Measurements from ENCODE around the gene RIPOR2. TPM values are rescaled to one million over a fixed set of nuclear protein-coding genes. Genes with fewer than 3 reads are reported as not detected.
A peak's percentile ranks its signal among the peaks of the same experiment; 100 is the strongest.

The RIPOR2 gene
- total and polyA plus RNA-seq, 11 donors, result 0.76 to 14.2 (median 4.2) TPM

GRCh38 chr6:24855395-24856245 lies 80.1 kb downstream of the RIPOR2 start:
- H3K4me3 ChIP-seq, result no peak overlapping the region
- H3K9me3 ChIP-seq, result no peaks in the 10 kb centered on the region
- H3K4me1 ChIP-seq, result peaks cover 0 to 44% (median 10%) of the 10 kb centered on the region in 12 donors
- peak in 4 of 5 donors; percentile 44 to 58 (median 52) for DNase-seq
- intact Hi-C loops (cut with DNase I), result loop anchor here (1.0 to 10.0 kb wide), 10 partner anchors 57 to 217 kb away; partner anchors contain the start of gene RIPOR2 (in 1 of the 10)
- no peaks in the 10 kb centered on the region for H3K27me3 ChIP-seq
- ATAC-seq, result peak in 3 of 4 donors; percentile 58 to 81 (median 80)
- TF ChIP-seq CTCF (IDR thresholded peaks at IDR 0.05), result peak; percentile 75 to 96 (median 87)
- TF ChIP-seq POLR2A (IDR thresholded peaks at IDR 0.05), result no peak
- H3K36me3 ChIP-seq, result peaks cover 0 to 49% (median 4%) of the 10 kb centered on the region in 9 donors
- H3K27ac ChIP-seq, result peak overlapping the region in 8 of 12 donors; percentile 0 to 57 (median 39)
- WGBS, 4 donors, result 32 to 38% (median 35%) methylated on average over 19 of the region's 19 CpGs

GRCh38 chr6:24854077-24854666 lies 81.6 kb downstream of the RIPOR2 start:
- H3K27ac ChIP-seq, result no peak overlapping the region
- H3K4me3 ChIP-seq, result no peak overlapping the region
- peaks cover 0 to 51% (median 9%) of the 10 kb centered on the region in 9 donors for H3K36me3 ChIP-seq
- peaks cover 0 to 36% (median 10%) of the 10 kb centered on the region in 12 donors for H3K4me1 ChIP-seq
- no peaks in the 10 kb centered on the region for H3K9me3 ChIP-seq
- ATAC-seq, result no peak
- intact Hi-C loops (cut with DNase I), result loop anchor here in 1 of 10 donors (10.0 kb wide), 1 partner anchor 81 kb away; the partner anchor contains the start of gene RIPOR2
- TF ChIP-seq CTCF (IDR thresholded peaks at IDR 0.05), result no peak
- TF ChIP-seq POLR2A (IDR thresholded peaks at IDR 0.05), result no peak
- no peaks in the 10 kb centered on the region for H3K27me3 ChIP-seq
- WGBS, 4 donors, result 35 to 59% (median 43%) methylated on average over 3 of the region's 3 CpGs
- DNase-seq, result no peak

- DNase-seq (no peak), ATAC-seq (no peak)
- TF ChIP-seq CTCF (IDR thresholded peaks at IDR 0.05), result no peak
- intact Hi-C loops (cut with DNase I), result loop anchor here in 1 of 10 donors (10.0 kb wide), 1 partner anchor 84 kb away; the partner anchor contains the start of gene RIPOR2
- Histone ChIP-seq H3K27ac (no peak overlapping the region), H3K4me1 (peaks cover 0 to 7% (median 2%) of the 10 kb centered on the region in 12 donors), H3K27me3 (no peaks in the 10 kb centered on the region), H3K9me3 (no peaks in the 10 kb centered on the region), H3K4me3 (no peak overlapping the region), H3K36me3 (peaks cover 0 to 81% (median 18%) of the 10 kb centered on the region in 9 donors)
- 94 to 100% (median 98%) methylated on average over 2 of the region's 2 CpGs for WGBS, 4 donors
These were observed 84.7 kb downstream of the RIPOR2 start for GRCh38 chr6:24851086-24851485.

GRCh38 chr6:24849713-24850112 lies 86.0 kb downstream of the RIPOR2 start:
- Histone ChIP-seq H3K27me3 (no peaks in the 10 kb centered on the region), H3K4me3 (no peak overlapping the region), H3K27ac (no peak overlapping the region), H3K36me3 (peaks cover 0 to 89% (median 18%) of the 10 kb centered on the region in 9 donors), H3K9me3 (no peaks in the 10 kb centered on the region), H3K4me1 (no peaks in the 10 kb centered on the region)
- no peak for ATAC-seq
- 94 to 97% (median 96%) methylated on average over 7 of the region's 7 CpGs for WGBS, 4 donors
- intact Hi-C loops (cut with DNase I), result loop anchor here in 1 of 10 donors (10.0 kb wide), 1 partner anchor 85 kb away; the partner anchor contains the start of gene RIPOR2
- TF ChIP-seq CTCF (IDR thresholded peaks at IDR 0.05) (no peak), POLR2A (IDR thresholded peaks at IDR 0.05) (no peak)
- no peak for DNase-seq
